Embryonic facial prominence (tissue), 1 donor: ENCODE measurements around the gene CFAP45.

Experiments used
- DNase-seq: peaks from one replicate; pipeline ENCODE4 v3.0.0-alpha.2; 2016; ENCODE audit errors: extremely low spot score

The CFAP45 gene

DNA sequence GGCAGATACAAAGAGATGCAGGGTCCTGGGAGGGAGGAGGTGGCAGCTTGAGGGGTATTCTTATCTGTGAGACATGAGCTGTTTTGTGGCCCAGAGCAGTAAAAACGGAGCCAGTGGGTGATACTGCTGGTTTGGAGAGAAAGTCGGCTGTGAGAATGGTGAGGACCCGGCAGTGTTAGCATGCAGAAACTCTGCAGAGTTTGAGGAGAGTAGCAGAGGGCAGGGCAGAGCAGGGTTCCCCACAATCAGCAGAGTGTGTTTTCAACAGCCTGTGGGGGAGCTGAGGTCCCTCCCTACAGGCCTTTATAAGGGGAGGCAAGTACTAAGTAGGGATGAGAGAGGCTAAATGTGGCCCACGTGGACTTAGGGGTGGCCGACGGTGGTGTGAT is 72.9 kb downstream of the CFAP45 start:
- DNase-seq = no peak

DNA sequence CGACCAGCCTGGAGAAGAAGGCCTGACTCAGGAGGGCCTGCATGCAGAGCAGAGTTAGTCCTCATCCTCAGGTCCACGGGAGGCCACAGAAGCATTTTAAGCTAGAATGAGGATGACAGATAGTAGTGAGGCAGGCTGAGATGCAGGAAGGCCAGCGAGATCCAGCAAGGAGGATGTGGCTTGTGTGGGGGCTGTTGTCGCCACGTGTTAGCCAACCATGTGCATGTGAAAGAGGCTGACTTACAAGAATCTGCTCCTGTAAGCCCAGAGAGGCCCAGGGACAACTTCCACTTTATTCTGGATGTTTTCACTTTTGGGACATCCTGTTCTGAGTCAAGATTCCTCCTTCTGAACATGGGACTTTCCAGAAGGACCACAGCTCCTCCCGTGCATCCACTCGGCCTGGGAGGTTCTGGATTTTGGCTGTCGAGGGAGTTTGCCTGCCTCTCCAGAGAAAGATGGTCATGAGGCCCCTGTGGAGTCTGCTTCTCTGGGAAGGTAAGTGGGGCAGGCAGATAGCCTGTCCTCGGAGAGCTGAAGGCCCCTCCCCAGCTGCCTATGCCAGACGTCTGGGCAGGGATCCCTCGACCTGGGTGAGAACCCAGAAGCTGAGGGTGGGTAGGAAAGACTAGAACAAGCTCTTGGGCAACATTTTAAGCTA is 73.4 kb downstream of the CFAP45 start, which contains the start of gene SLAMF8:
Gene SLAMF8 (plus strand): TSS at position 433 of the 661 bp plus-strand sequence. CDS start 26 bp downstream, at position 459.
- DNase-seq = no peak

DNA sequence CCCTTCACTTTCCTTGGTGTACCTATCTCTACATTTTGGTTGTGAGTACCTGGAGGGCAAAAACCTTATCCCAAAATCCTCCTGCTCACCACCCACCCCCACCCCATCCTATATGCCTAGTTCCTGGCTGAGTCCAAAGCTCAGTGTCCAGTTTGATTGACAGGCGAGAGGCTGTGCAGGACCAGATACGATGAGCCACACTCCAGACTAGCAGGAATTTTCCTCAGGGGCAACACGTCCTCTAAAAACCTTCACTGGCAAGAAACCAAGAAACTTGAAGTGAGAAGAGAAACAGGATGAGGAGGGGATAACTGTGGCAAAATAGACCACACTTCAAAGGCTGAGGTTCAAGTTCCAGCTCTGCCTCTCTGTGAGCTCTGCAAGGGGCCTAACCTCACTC is 74.4 kb downstream of the CFAP45 start:
- no peak for DNase-seq

DNA sequence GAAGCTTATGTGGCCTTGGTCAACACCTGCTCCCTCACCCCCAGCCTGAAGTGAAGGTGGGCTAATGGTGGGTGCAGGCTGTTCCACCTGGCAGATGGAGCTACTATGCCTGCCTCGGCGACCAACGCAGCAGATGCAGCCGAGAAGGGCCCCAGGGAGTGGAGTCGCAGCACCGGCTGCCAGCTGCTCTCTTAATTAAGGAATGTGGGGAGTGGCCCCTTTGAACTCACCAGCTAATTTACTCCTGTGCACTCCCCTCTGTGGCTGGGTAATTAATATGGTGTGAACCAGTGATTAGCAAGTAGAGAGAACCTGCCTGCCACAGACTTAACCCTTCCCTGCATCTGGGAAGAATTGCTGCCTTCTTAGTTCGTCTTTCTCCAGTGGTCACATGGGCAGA is 76.6 kb downstream of the CFAP45 start:
- DNase-seq = no peak
